HG03280 (cell line): Measurements from ENCODE around the gene VSX2.
A peak's percentile ranks its signal among the peaks of the same experiment; 100 is the strongest.

Source experiments
- ATAC-seq: cut with Tn5 transposase; IDR thresholded peaks from one replicate; pipeline ENCODE4 v1.9.1; 2021; ENCODE audit warnings: mild to moderate bottlenecking, moderate library complexity; ENCODE audit not compliant: unreplicated experiment

Gene VSX2

DNA sequence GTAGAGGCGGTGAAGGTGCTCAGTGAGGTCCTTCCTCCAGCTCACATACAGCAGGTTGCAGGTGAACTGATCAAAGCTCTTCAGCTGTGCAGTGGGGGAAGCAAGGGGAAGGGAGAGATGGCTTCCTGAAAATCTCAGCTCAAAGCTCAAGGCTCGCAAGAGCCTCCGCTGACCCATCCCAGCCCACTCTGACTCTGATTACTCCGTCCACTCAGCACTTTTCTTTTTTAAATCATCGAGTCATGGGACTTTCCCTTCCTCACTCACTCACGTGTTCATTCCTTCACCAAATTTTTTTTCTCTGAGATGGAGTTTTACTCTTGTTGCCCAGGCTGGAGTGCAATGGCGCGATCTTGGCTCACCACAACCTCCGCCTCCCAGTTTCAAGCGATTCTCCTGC, 58.7 kb downstream of the VSX2 start:
- no peak for ATAC-seq

DNA sequence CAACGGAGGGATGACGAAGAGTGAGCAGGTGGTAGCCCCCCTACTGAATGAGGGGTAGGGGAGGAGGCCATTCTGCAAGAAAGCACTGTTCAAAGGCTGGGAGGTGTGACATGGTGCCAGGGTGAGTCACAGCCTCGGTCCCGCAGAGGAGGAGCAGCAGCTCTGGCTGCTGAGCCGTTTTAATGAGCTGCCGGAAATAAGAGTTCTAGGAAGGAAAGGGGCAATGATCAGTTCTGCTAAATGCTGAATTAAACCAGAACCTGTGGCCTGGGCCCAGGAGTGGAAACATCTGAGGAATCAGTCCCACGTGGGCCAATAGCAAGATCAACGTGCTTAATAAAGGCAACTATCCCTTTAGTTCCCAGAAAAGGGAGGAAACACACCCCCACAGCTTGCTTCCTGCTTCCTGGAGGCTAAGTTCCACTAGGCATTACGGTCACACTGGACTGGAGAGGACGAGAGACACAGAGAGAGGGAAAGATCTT, 59.9 kb downstream of the VSX2 start:
- no peak for ATAC-seq

DNA sequence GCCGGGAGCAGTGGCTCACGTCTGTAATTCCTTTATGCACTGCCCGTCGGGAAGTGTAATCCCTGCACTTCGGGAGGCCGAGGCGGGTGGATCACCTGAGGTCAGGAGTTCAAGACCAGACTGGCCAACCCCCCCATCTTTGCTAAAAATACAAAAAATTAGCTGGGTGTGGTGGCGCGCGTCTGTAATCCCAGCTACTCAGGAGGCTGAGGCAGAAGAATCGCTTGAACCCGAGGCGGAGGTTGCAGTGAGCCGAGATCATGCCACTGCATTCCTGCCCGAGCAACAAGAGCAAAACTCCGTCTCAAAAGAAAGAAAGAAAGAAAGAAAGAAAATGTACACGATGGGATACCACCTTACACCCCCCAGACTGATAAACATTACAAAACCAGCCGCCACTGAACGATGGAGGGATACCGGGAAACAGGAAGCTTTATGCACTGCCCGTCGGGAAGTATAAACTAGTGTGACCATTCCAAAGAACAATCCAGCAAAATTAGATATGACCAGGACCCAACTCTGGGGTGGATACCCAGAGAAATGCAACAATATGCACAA, 62.4 kb downstream of the VSX2 start:
- ATAC-seq: no peak

DNA sequence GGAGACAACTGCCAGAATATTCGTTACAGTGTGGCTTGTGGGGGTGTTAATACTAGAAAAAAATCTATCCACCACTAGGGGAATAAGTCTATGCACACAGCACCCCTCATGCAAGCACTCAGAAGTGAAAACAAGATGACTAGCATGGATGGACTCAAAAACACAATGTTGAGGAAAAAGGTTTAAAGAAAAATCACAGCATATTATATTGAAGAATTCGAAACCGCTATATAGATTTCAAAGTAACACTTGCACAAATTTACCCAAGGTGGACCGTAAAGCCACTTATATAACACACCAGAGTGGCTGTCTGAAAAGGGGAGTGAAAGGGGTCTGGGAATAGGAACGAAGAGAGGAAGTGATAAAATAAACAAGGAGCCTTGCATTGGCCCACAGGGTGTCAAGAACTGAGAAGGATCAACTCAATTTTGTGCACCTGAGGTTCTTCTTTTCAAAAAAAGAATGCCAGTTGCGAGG, 62.9 kb downstream of the VSX2 start:
- ATAC-seq: peak; percentile 38

DNA sequence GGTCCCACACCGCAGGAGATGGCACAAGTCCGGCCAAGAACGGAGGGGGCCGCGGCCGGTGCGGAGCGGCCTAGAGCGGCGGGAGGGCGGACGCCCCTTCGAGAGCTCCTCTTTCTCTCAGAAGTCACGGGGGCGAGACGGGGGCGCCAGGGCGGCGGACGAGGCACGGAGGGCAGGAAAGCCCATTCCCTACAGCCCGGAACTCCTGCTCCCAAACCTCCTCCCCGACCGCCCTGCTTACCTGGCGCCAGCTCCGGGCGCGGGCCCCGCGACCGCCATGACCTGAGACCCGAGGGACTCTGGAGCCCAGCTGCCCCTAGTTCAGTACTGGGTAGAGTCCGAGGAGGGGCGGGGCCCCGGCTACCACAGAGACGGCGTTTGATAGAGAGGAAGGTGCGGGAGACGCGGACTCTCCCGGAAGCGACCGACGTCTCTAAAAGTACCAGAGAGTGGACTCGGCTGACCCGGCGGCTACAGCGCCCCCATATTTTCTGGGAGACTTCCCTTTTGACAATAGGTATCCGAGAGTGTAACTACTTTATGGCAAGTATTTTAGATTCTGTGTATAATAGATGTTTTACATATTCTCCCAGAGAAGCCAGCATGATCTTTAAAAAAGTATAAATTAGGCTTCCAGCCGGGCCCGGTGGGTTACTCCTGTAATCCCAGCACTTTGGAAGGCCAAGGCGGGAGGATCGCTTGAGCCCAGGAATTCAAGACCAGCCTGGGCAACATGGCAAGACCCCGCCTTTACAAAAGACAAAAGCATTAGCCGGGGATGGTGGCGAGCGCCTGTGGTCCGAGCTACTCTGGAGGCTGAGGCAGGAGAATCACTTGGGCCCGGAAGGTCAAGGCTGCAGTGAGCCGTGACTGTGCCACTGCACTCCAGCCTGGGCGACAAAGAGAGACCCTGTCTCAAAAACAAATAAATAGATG, 63.7 kb downstream of the VSX2 start, which contains the start of gene ABCD4:
ABCD4 (minus strand) TSS at position 301 of the 936 bp plus-strand sequence; CDS start at position 279, 22 bp downstream.
- peak; percentile 99 for ATAC-seq

DNA sequence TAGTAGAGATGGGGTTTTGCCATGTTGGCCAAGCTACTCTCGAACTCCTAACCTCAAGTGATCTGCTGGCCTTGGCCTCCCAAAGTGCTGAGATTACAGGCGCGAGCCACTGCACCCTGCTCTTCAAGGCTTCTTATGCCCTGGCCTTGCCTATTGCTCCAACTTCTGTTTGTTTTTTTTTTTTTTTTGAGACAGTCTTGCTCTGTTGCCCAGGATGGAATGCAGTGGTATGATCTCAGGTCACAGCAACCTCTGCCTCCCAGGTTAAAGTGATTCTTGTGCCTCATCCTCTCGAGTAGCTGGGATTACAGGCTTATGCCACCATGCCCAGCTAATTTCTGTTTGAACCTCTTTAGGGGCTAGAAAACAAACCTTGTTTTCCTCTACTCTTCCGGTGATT, 69.4 kb downstream of the VSX2 start:
- ATAC-seq: no peak

DNA sequence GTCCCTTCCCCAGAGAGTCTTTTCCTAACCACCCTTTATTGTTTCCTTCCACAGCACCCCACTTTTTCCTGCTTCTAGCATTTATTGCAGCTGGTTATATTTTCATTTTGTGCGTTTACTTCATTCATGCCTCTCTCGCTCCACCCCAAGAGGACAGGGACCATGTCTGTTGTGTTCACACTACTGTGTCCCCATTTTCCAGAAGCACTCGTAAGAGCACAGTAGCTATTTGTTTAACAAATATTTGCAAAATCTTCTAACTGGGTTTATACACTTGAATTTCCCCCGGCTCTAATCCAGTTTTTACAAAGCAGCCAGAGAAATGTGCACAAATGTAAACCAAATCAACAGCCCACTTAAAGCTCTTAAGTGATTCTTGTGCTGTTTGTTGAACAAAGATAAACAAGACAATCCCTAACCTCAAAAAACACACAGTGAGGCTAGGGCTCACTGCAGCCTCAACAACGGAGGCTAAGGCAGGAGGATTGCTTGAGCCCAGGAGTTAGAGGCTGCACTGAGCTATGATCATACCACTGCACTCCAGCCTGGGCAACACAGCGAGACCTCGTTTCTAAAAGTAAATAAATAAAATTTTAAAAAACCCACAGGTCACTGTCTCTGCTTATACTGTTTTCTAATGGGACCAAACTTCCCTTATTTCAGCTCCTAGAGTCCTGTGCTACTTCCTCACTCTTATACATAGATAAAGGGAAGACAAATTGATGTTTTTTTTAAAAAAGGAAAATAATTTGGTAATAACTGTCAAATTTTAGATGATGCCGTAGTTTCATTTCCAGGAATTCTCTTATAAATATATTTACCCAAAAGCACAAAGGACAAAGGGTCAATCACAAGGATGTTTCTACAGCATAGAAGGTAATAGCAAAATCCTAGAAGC, 70.1 kb downstream of the VSX2 start:
- no peak for ATAC-seq

DNA sequence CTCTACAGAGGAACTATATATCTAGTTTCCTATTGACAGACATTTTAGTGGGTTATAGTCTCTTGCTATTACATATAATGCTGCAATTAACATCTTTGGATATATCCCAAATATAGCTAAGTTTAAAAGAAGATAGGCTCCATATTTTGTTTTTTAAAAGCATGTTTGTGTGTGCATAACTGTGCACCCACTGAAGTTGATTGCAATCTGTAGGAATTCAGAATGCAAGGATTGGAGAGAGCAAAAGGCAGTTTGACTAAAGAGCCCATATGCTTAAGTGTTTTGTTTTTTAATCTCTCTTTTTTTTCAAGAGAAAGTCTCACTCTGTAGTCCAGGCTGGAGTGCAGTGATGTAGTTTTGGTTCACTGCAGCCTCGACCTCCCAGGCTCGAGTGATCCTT, 72.9 kb downstream of the VSX2 start:
- no peak for ATAC-seq
